ENCODE data around the gene NPTX1. TPM values are rescaled to one million over a fixed set of nuclear protein-coding genes. Genes with fewer than 3 reads are reported as not detected.

The NPTX1 gene
- total RNA-seq, 4 donors from 2014 or later: 1.1 to 2.6 (median 2.3) TPM

GRCh38 chr17:80453998-80454556, 22.3 kb downstream of the NPTX1 start:
- 32 to 34% methylated on average over 33 to 35 of the region's 36 CpGs for WGBS, 2 donors
- intact Hi-C loops (cut with DNase I; ENCODE audit: low total_unique reads): no loop called here
- TF ChIP-seq POLR2A (IDR thresholded peaks at IDR 0.05) (no peak), CTCF (IDR thresholded peaks at IDR 0.05) (peak in 1 of 3 donors; percentile 7)
- H3K4me3 ChIP-seq (ENCODE audit: low read depth, poor library complexity, severe bottlenecking): peak overlapping the region; percentile 59
- no peak for DNase-seq (ENCODE audit: low spot score in 2 of 2)

- H3K4me3 ChIP-seq (ENCODE audit: low read depth, poor library complexity, severe bottlenecking): no peak overlapping the region
- no peak for DNase-seq (ENCODE audit: low spot score in 2 of 2)
- intact Hi-C loops (cut with DNase I; ENCODE audit: low total_unique reads): no loop called here
- 67 to 68% methylated on average over 19 of the region's 19 CpGs for WGBS, 2 donors
- no peak for TF ChIP-seq POLR2A (IDR thresholded peaks at IDR 0.05)
- no peak for TF ChIP-seq CTCF (IDR thresholded peaks at IDR 0.05)
Observed at GRCh38 chr17:80453126-80453997, 23.0 kb downstream of the NPTX1 start.

GRCh38 chr17:80452173-80452915, 24.1 kb downstream of the NPTX1 start:
- no peak overlapping the region for H3K4me3 ChIP-seq (ENCODE audit: low read depth, poor library complexity, severe bottlenecking)
- intact Hi-C loops (cut with DNase I; ENCODE audit: low total_unique reads): no loop called here
- TF ChIP-seq CTCF (IDR thresholded peaks at IDR 0.05): no peak
- TF ChIP-seq POLR2A (IDR thresholded peaks at IDR 0.05): no peak
- no peak for DNase-seq (ENCODE audit: low spot score in 2 of 2)
- 42 to 73% methylated on average over 14 of the region's 14 CpGs for WGBS, 2 donors

GRCh38 chr17:80451104-80451775, 25.2 kb downstream of the NPTX1 start:
- WGBS, 2 donors: 81 to 82% methylated on average over 9 of the region's 9 CpGs
- intact Hi-C loops (cut with DNase I; ENCODE audit: low total_unique reads): loop anchor here (2.0 kb wide), 1 partner anchor 56 kb away; no protein-coding TSS in a partner anchor

More at GRCh38 chr17:80451104-80451775, 25.2 kb downstream of the NPTX1 start:
- no peak for TF ChIP-seq CTCF (IDR thresholded peaks at IDR 0.05)
- TF ChIP-seq POLR2A (IDR thresholded peaks at IDR 0.05): no peak
- no peak overlapping the region for H3K4me3 ChIP-seq (ENCODE audit: low read depth, poor library complexity, severe bottlenecking)
- DNase-seq (ENCODE audit: low spot score in 2 of 2): no peak

Data from lower leg skin (tissue), 4 donors.